H9 (cell line): Measurements from ENCODE around the gene CRABP1. TPM values are rescaled to one million over a fixed set of nuclear protein-coding genes. Genes with fewer than 3 reads are reported as not detected.

Experiments used
- DNase-seq: peaks from one replicate; pipeline ENCODE4 v3.0.0-alpha.2; 2017
- H2AFZ ChIP-seq: one replicate; pipeline ENCODE4 v1.6.1; 2013; ENCODE audit warnings: mild to moderate bottlenecking, low read length, control low read depth, moderate library complexity
- H2AK5ac ChIP-seq: 2 replicates; pipeline ENCODE4 v1.6.1; 2013; ENCODE audit warnings: low read length, control low read depth, mixed read lengths; ENCODE audit not compliant: insufficient read length
- H2BK120ac ChIP-seq: one replicate; pipeline ENCODE4 v1.6.1; 2013; ENCODE audit warnings: low read depth, mild to moderate bottlenecking, low read length, control low read depth, inconsistent platforms; ENCODE audit not compliant: poor library complexity, severe bottlenecking
- H2BK12ac ChIP-seq: 2 replicates; pipeline ENCODE4 v1.6.1; 2013; ENCODE audit warnings: low read length, control low read depth, mixed read lengths, low read depth; ENCODE audit not compliant: insufficient read length
- H2BK15ac ChIP-seq: 2 replicates; pipeline ENCODE4 v1.6.1; 2013; ENCODE audit warnings: low read depth, low read length, control low read depth
- H2BK20ac ChIP-seq: one replicate; pipeline ENCODE4 v1.6.1; 2013; ENCODE audit warnings: low read depth, mild to moderate bottlenecking, low read length, control low read depth, inconsistent platforms; ENCODE audit not compliant: poor library complexity, severe bottlenecking
- H2BK5ac ChIP-seq: 2 replicates; pipeline ENCODE4 v1.6.1; 2013; ENCODE audit warnings: low read length, control low read depth, mixed read lengths; ENCODE audit not compliant: insufficient read length
- H3K14ac ChIP-seq: 2 replicates; pipeline ENCODE4 v1.6.1; 2013; ENCODE audit warnings: low read length, control low read depth; ENCODE audit not compliant: insufficient read depth
- H3K18ac ChIP-seq: 2 replicates; pipeline ENCODE4 v1.6.1; 2013; ENCODE audit warnings: low read depth, mild to moderate bottlenecking, mixed read lengths, low read length, control low read depth; ENCODE audit not compliant: insufficient read length
- H3K23ac ChIP-seq: 2 replicates; pipeline ENCODE4 v1.6.1; 2013; ENCODE audit warnings: low read length, control low read depth, mixed read lengths, low read depth; ENCODE audit not compliant: insufficient read length
- H3K23me2 ChIP-seq: 2 replicates; pipeline ENCODE4 v1.6.1; 2013; ENCODE audit warnings: low read depth, mild to moderate bottlenecking, mixed read lengths, low read length, control low read depth; ENCODE audit not compliant: insufficient read length, poor library complexity, severe bottlenecking
- H3K27ac ChIP-seq: 2 replicates; pipeline ENCODE4 v1.5.1; 2013; ENCODE audit warnings: low read length, control low read depth, mixed read lengths, low read depth; ENCODE audit not compliant: insufficient read length
- H3K27me3 ChIP-seq: 2 replicates; pipeline ENCODE4 v1.6.1; 2013; ENCODE audit warnings: low read length, control low read depth, inconsistent platforms; ENCODE audit not compliant: insufficient read depth
- H3K4ac ChIP-seq: 2 replicates; pipeline ENCODE4 v1.6.1; 2013; ENCODE audit warnings: low read depth, mild to moderate bottlenecking, control low read depth, inconsistent platforms, low read length, moderate library complexity
- H3K4me1 ChIP-seq: 2 replicates; pipeline ENCODE4 v1.6.1; 2013; ENCODE audit warnings: low read length, control low read depth, inconsistent platforms; ENCODE audit not compliant: insufficient read depth
- H3K4me2 ChIP-seq: 2 replicates; pipeline ENCODE4 v1.6.1; 2013; ENCODE audit warnings: low read length, control low read depth, mixed read lengths; ENCODE audit not compliant: insufficient read length, insufficient read depth
- H3K56ac ChIP-seq: 2 replicates; pipeline ENCODE4 v1.6.1; 2013; ENCODE audit warnings: low read depth, mild to moderate bottlenecking, mixed read lengths, low read length, control low read depth; ENCODE audit not compliant: insufficient read length
- H3K79me1 ChIP-seq: 2 replicates; pipeline ENCODE4 v1.6.1; 2013; ENCODE audit warnings: low read depth, mild to moderate bottlenecking, moderate library complexity, low read length, control low read depth, inconsistent platforms; ENCODE audit not compliant: insufficient read depth, poor library complexity, severe bottlenecking
- H3K79me2 ChIP-seq: 2 replicates; pipeline ENCODE4 v1.6.1; 2013; ENCODE audit warnings: low read length, control low read depth, inconsistent platforms; ENCODE audit not compliant: insufficient read depth
- H3K9ac ChIP-seq: 2 replicates; pipeline ENCODE4 v1.6.1; 2013; ENCODE audit warnings: low read length, control low read depth, mixed read lengths; ENCODE audit not compliant: insufficient read length; ENCODE audit errors: extremely low read depth
- H3K9me3 ChIP-seq: one replicate; pipeline ENCODE4 v1.6.1; 2013; ENCODE audit warnings: low read depth, low read length, inconsistent platforms; ENCODE audit not compliant: control insufficient read depth
- H3T11ph ChIP-seq: one replicate; pipeline ENCODE4 v1.6.1; 2013; ENCODE audit warnings: mild to moderate bottlenecking, low read length, control low read depth, inconsistent platforms
- H4K20me1 ChIP-seq: one replicate; pipeline ENCODE4 v1.6.1; 2013; ENCODE audit not compliant: control insufficient read depth, insufficient read length, insufficient read depth
- H4K5ac ChIP-seq: 2 replicates; pipeline ENCODE4 v1.6.1; 2013; ENCODE audit warnings: low read depth, mild to moderate bottlenecking, mixed read lengths, low read length, control low read depth; ENCODE audit not compliant: insufficient read length
- H4K8ac ChIP-seq: replicated peaks from 2 replicates; pipeline ENCODE4 v1.6.1; 2013; ENCODE audit warnings: low read length, control low read depth, mixed read lengths, low read depth; ENCODE audit not compliant: insufficient read length
- H4K91ac ChIP-seq: 2 replicates; pipeline ENCODE4 v1.6.1; 2013; ENCODE audit warnings: low read depth, mild to moderate bottlenecking, moderate library complexity, mixed read lengths, low read length, control low read depth; ENCODE audit not compliant: insufficient read length
- H3K27ac Mint-ChIP-seq, 3 experiments: 2 replicates in 2 of 3; 3 replicates in 1 of 3; pipeline ENCODE4 v1.8.0; 2020 to 2021; ENCODE audit warnings: mixed read lengths in 3 of 3, mild to moderate bottlenecking in 1 of 3, moderate library complexity in 1 of 3
- H3K27me3 Mint-ChIP-seq: 2 replicates; pipeline ENCODE4 v1.8.0; 2021; ENCODE audit warnings: low read depth, mild to moderate bottlenecking, moderate library complexity, mixed read lengths
- H3K36me3 Mint-ChIP-seq, 3 experiments: 2 replicates in 2 of 3; 3 replicates in 1 of 3; pipeline ENCODE4 v1.8.0; 2020 to 2021; ENCODE audit warnings: low read depth in 3 of 3, mixed read lengths in 3 of 3; ENCODE audit not compliant: insufficient read depth in 1 of 3
- H3K4me1 Mint-ChIP-seq, 2 experiments: 2 replicates each; pipeline ENCODE4 v1.8.0; 2020; ENCODE audit warnings: mixed read lengths in 2 of 2
- H3K4me3 Mint-ChIP-seq, 2 experiments: 2 replicates in 1 of 2; 3 replicates in 1 of 2; pipeline ENCODE4 v1.8.0; 2020 to 2021; ENCODE audit warnings: mild to moderate bottlenecking in 2 of 2, mixed read lengths in 2 of 2, moderate library complexity in 1 of 2
- H3K9me3 Mint-ChIP-seq, 2 experiments: 2 replicates in 1 of 2; 3 replicates in 1 of 2; pipeline ENCODE4 v1.8.0; 2020; ENCODE audit warnings: mild to moderate bottlenecking in 2 of 2, mixed read lengths in 2 of 2, moderate library complexity in 1 of 2
- WGBS: extraction: QIAGEN DNeasy Blood & Tissue Kit; methylation state at CpG from one replicate; pipeline ENCODE4 v1.1.7; 2013; ENCODE audit warnings: missing lambda C conversion rate, low lambda C conversion rate, mixed read lengths; ENCODE audit not compliant: insufficient read length; ENCODE audit errors: extremely low coverage; 5-methylcytosine and 5-hydroxymethylcytosine counted together
- total RNA-seq: library from RNA; stranded (reverse); gene quantifications from 2 replicates; pipeline ENCODE4 v1.2.1, GENCODE V29; 2021
- TF ChIP-seq, protein P1 (sequence below): fragments of 200-600 bp; sonication (generic); conservative IDR thresholded peaks from 3 replicates; pipeline ENCODE4 v1.8.0; 2021; ENCODE audit warnings: antibody characterized with exemption, mild to moderate bottlenecking

The CRABP1 gene
- total RNA-seq, 1 experiment from 2014 or later = 93.1 TPM

DNA sequence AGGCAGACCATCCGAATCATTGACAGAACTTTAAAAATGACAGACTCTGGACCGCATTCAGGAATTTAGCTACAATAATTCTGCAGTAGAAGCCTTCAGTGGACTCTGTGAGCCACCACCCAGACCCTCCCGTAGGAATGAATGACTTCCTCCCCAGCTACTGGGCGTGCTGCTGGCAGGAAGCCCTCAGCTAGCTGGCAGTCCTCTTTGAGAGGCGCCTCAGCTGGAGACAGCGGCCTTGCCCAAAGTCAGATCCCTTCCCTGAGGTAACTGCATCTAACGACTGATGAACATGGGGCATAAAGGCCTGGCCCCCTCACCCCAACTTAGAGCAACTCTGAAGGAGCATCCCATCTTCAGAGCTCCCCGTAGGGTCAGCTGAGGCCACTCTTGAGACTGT lies 25.8 kb downstream of the CRABP1 start:
- Histone ChIP-seq H3K27ac (no peak overlapping the region), H3K14ac (no peak overlapping the region), H2BK15ac (no peak overlapping the region), H2BK5ac (no peak overlapping the region), H3T11ph (no peak overlapping the region), H3K9ac (no peak overlapping the region), H2BK20ac (no peak overlapping the region), H4K20me1 (no peaks in the 10 kb centered on the region), H2AFZ (no peak overlapping the region), H3K4ac (no peak overlapping the region), H3K23me2 (no peaks in the 10 kb centered on the region), H3K18ac (no peak overlapping the region), H3K9me3 (no peaks in the 10 kb centered on the region), H3K56ac (no peak overlapping the region), H3K79me2 (no peaks in the 10 kb centered on the region), H3K23ac (no peak overlapping the region), H3K4me1 (no peaks in the 10 kb centered on the region), H4K91ac (no peak overlapping the region), H4K8ac (no peak overlapping the region), H2BK12ac (no peak overlapping the region), H2AK5ac (no peak overlapping the region), H4K5ac (no peak overlapping the region), H3K79me1 (no peaks in the 10 kb centered on the region), H3K27me3 (no peaks in the 10 kb centered on the region), H2BK120ac (no peak overlapping the region), H3K4me2 (no peak overlapping the region)
- no CpG with 5 or more reads among the region's 8 CpGs for WGBS
- H3K27ac Mint-ChIP-seq = no peak overlapping the region; a peak in 1 of 7 replicates
- DNase-seq = no peak
- peaks cover 19% of the 10 kb centered on the region for H3K27me3 Mint-ChIP-seq
- no peak overlapping the region for H3K4me3 Mint-ChIP-seq
- no peaks in the 10 kb centered on the region for H3K9me3 Mint-ChIP-seq
- H3K36me3 Mint-ChIP-seq = no peaks in the 10 kb centered on the region
- TF ChIP-seq, protein P1, sequence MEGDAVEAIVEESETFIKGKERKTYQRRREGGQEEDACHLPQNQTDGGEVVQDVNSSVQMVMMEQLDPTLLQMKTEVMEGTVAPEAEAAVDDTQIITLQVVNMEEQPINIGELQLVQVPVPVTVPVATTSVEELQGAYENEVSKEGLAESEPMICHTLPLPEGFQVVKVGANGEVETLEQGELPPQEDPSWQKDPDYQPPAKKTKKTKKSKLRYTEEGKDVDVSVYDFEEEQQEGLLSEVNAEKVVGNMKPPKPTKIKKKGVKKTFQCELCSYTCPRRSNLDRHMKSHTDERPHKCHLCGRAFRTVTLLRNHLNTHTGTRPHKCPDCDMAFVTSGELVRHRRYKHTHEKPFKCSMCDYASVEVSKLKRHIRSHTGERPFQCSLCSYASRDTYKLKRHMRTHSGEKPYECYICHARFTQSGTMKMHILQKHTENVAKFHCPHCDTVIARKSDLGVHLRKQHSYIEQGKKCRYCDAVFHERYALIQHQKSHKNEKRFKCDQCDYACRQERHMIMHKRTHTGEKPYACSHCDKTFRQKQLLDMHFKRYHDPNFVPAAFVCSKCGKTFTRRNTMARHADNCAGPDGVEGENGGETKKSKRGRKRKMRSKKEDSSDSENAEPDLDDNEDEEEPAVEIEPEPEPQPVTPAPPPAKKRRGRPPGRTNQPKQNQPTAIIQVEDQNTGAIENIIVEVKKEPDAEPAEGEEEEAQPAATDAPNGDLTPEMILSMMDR = no peak
- peaks cover 23 to 25% of the 10 kb centered on the region in 2 experiments for H3K4me1 Mint-ChIP-seq
